Breast epithelium (tissue), 4 donors: Measurements from ENCODE around the gene SEC11A. TPM values are rescaled to one million over a fixed set of nuclear protein-coding genes. Genes with fewer than 3 reads are reported as not detected.

Source experiments
- DNase-seq, 2 donors: peaks; one replicate each; pipeline ENCODE4 v3.0.0-alpha.2; 2019; ENCODE audit warnings: low spot score in 2 of 2
- H3K27ac ChIP-seq, 2 donors: fragments of 200-600 bp; sonication (generic) in 1 of 2; one replicate each; pipeline ENCODE4 v1.5.1; 2016 to 2019; ENCODE audit warnings: mild to moderate bottlenecking in 1 of 2
- H3K27me3 ChIP-seq, 2 donors: fragments of 200-600 bp; sonication (generic) in 1 of 2; one replicate each; pipeline versions ENCODE4 v1.5.1 to v1.6.0; 2017 to 2019; ENCODE audit warnings: control low read depth in 1 of 2, mild to moderate bottlenecking in 1 of 2
- H3K36me3 ChIP-seq: fragments of 200-600 bp; one replicate; pipeline ENCODE4 v1.5.1; 2019
- H3K4me1 ChIP-seq, 2 donors: fragments of 200-600 bp; sonication (generic); one replicate each; pipeline ENCODE4 v1.5.1; 2016 to 2019; ENCODE audit warnings: control low read depth in 1 of 2
- H3K4me3 ChIP-seq, 3 donors: fragments of 200-600 bp; sonication (generic); 1 replicate in 2 of 3; 2 replicates in 1 of 3; pipeline ENCODE4 v1.5.1; 2016 to 2019; ENCODE audit warnings: mild to moderate bottlenecking in 3 of 3, moderate library complexity in 2 of 3
- H3K9me3 ChIP-seq, 2 donors: fragments of 200-600 bp; sonication (generic) in 1 of 2; one replicate each; pipeline ENCODE4 v1.5.1; 2016 to 2019; ENCODE audit warnings: control low read depth in 1 of 2
- CTCF ChIP-seq, 3 donors: fragments of 450-650 bp; IDR thresholded peaks; one replicate each; pipeline ENCODE4 v1.5.1; 2016 to 2017; ENCODE audit warnings: antibody characterized with exemption in 3 of 3, mild to moderate bottlenecking in 3 of 3, moderate library complexity in 3 of 3
- POLR2A ChIP-seq: fragments of 450-650 bp; IDR thresholded peaks from one replicate; pipeline ENCODE4 v1.6.1; 2016; ENCODE audit warnings: antibody characterized with exemption, mild to moderate bottlenecking, moderate library complexity
- POLR2AphosphoS5 ChIP-seq, 3 donors: sonication (generic); formaldehyde crosslinking; IDR thresholded peaks; one replicate each; pipeline ENCODE4 v1.6.1; 2017; ENCODE audit warnings: antibody characterized with exemption in 3 of 3
- intact Hi-C: fragments of 100-400 bp; cut with DNase I; formaldehyde crosslinking; loops from one replicate; pipeline ENCODE4 v1.15.1; 2023; ENCODE audit warnings: low total_unique reads
- total RNA-seq, 3 donors: library from RNA; depleted of rRNA; stranded (reverse); fragments of >200 nt; gene quantifications; one replicate each; pipeline ENCODE4 v1.1.0, GENCODE V29; 2016

SEC11A gene
- total RNA-seq, 3 donors from 2014 or later = 121 to 188 (median 122) TPM

- H3K4me1 ChIP-seq = no peaks in the 10 kb centered on the region
- H3K27ac ChIP-seq = peak overlapping the region in 1 of 2 donors; percentile 52
- H3K27me3 ChIP-seq = no peaks in the 10 kb centered on the region
- no peak overlapping the region for H3K4me3 ChIP-seq
- H3K9me3 ChIP-seq = no peaks in the 10 kb centered on the region
- intact Hi-C loops = no loop called here
- no peaks in the 10 kb centered on the region for H3K36me3 ChIP-seq
- TF ChIP-seq POLR2AphosphoS5 (IDR thresholded peaks at IDR 0.05) (no peak), CTCF (IDR thresholded peaks at IDR 0.05) (no peak), POLR2A (no peak)
- DNase-seq = no peak
Observed at GRCh38 chr15:84725001-84725491, 9.1 kb upstream of the SEC11A start.

GRCh38 chr15:84722628-84723027 lies 6.7 kb upstream of the SEC11A start:
- Histone ChIP-seq H3K4me3 (no peak overlapping the region), H3K27ac (no peak overlapping the region), H3K4me1 (no peaks in the 10 kb centered on the region), H3K27me3 (no peaks in the 10 kb centered on the region), H3K9me3 (no peaks in the 10 kb centered on the region), H3K36me3 (no peaks in the 10 kb centered on the region)
- no peak for DNase-seq
- intact Hi-C loops = no loop called here
- no peak for TF ChIP-seq POLR2AphosphoS5 (IDR thresholded peaks at IDR 0.05)
- TF ChIP-seq POLR2A = no peak
- no peak for TF ChIP-seq CTCF (IDR thresholded peaks at IDR 0.05)

- no peaks in the 10 kb centered on the region for H3K27me3 ChIP-seq
- H3K4me1 ChIP-seq = no peaks in the 10 kb centered on the region
Observed at GRCh38 chr15:84721371-84721770, 5.4 kb upstream of the SEC11A start.

GRCh38 chr15:84715441-84716035 lies 401 bp downstream of the SEC11A start:
- Histone ChIP-seq H3K4me1 (peaks cover 0 to 12% of the 10 kb centered on the region in 2 donors), H3K4me3 (peak overlapping the region; percentile 79 to 88 (median 83)), H3K9me3 (no peaks in the 10 kb centered on the region), H3K36me3 (no peaks in the 10 kb centered on the region), H3K27me3 (no peaks in the 10 kb centered on the region), H3K27ac (peak overlapping the region; percentile 93 to 95)
- intact Hi-C loops = no loop called here
- no peak for DNase-seq
- TF ChIP-seq POLR2AphosphoS5 (IDR thresholded peaks at IDR 0.05) = no peak

More at GRCh38 chr15:84721371-84721770, 5.4 kb upstream of the SEC11A start:
- H3K4me3 ChIP-seq = no peak overlapping the region
- TF ChIP-seq POLR2A (no peak), POLR2AphosphoS5 (IDR thresholded peaks at IDR 0.05) (no peak), CTCF (IDR thresholded peaks at IDR 0.05) (no peak)
- no peaks in the 10 kb centered on the region for H3K36me3 ChIP-seq
- intact Hi-C loops = no loop called here
- DNase-seq = no peak
- H3K9me3 ChIP-seq = no peaks in the 10 kb centered on the region
- H3K27ac ChIP-seq = no peak overlapping the region

GRCh38 chr15:84714821-84715220 lies 1.1 kb downstream of the SEC11A start:
- no peaks in the 10 kb centered on the region for H3K9me3 ChIP-seq
- DNase-seq = no peak
- peak overlapping the region in 1 of 2 donors; percentile 93 for H3K27ac ChIP-seq
- intact Hi-C loops = no loop called here
- H3K4me3 ChIP-seq = peak overlapping the region; percentile 79 to 88 (median 83)
- no peaks in the 10 kb centered on the region for H3K36me3 ChIP-seq
- peaks cover 0 to 12% of the 10 kb centered on the region in 2 donors for H3K4me1 ChIP-seq
- no peaks in the 10 kb centered on the region for H3K27me3 ChIP-seq
- no peak for TF ChIP-seq POLR2AphosphoS5 (IDR thresholded peaks at IDR 0.05)
- no peak for TF ChIP-seq POLR2A
- no peak for TF ChIP-seq CTCF (IDR thresholded peaks at IDR 0.05)
